ENCODE data around the gene TYMS. TPM values are rescaled to one million over a fixed set of nuclear protein-coding genes. Genes with fewer than 3 reads are reported as not detected.

TYMS gene
- total RNA-seq, 1 experiment from 2014 or later: 202 TPM

GRCh38 chr18:654601-655000 lies 2.9 kb upstream of the TYMS start:
- TF ChIP-seq CTCF (IDR thresholded peaks at IDR 0.05) (no peak), TCF7L2 (IDR thresholded peaks at IDR 0.05; ENCODE audit: low read depth, low read length) (no peak), REST (IDR thresholded peaks at IDR 0.05; ENCODE audit: insufficient read depth in 1 of 2, low read depth in 2 of 2, low read length in 1 of 2) (no peak), POLR2AphosphoS5 (IDR thresholded peaks at IDR 0.05; ENCODE audit: low read depth, low read length) (no peak), SIN3A (IDR thresholded peaks at IDR 0.05; ENCODE audit: borderline replicate concordance, insufficient read depth, low read depth, low read length) (no peak)
- ATAC-seq (no peak), DNase-seq (ENCODE audit: low read depth, low spot score) (no peak)
- Histone ChIP-seq H3K4me3 (ENCODE audit: low read depth in 2 of 2, low read length in 2 of 2) (no peak overlapping the region), H3K36me3 (ENCODE audit: control insufficient read depth, insufficient read depth, low read length) (peaks cover 3% of the 10 kb centered on the region), H3K27ac (ENCODE audit: low read length) (no peak overlapping the region), H3K27me3 (ENCODE audit: control insufficient read depth, insufficient read depth, low read length) (no peaks in the 10 kb centered on the region), H3K4me1 (ENCODE audit: control insufficient read depth, insufficient read depth, low read length) (peaks cover 37% of the 10 kb centered on the region), H3K9me3 (ENCODE audit: control insufficient read depth, insufficient read depth, low read depth, low read length) (no peaks in the 10 kb centered on the region)
- ChIA-PET POLR2A (interaction anchor here (0.6 to 0.7 kb wide), 2 partner anchors 48 to 199 kb away, joined by 3 to 14 read pairs; no protein-coding TSS in a partner anchor), CTCF (no interaction called here)
- in situ Hi-C loops (cut with HindIII; ENCODE audit: low pct_unique_long_range_greater_than_20kb, low sequenced_read_pairs): no loop called here
- intact Hi-C loops (cut with micrococcal nuclease; ENCODE audit: unreplicated experiment): no loop called here
- no TSS peak for BruUV-seq (replicated peaks)

GRCh38 chr18:655445-655844 lies 2.0 kb upstream of the TYMS start:
- no peak for DNase-seq (ENCODE audit: low read depth, low spot score)
- H3K4me1 ChIP-seq (ENCODE audit: control insufficient read depth, insufficient read depth, low read length): peaks cover 28% of the 10 kb centered on the region
- H3K36me3 ChIP-seq (ENCODE audit: control insufficient read depth, insufficient read depth, low read length): peaks cover 3% of the 10 kb centered on the region
- intact Hi-C loops (cut with micrococcal nuclease; ENCODE audit: unreplicated experiment) (no loop called here), in situ Hi-C loops (cut with HindIII; ENCODE audit: low pct_unique_long_range_greater_than_20kb, low sequenced_read_pairs) (no loop called here)
- TF ChIP-seq CTCF (IDR thresholded peaks at IDR 0.05): no peak
- TF ChIP-seq POLR2AphosphoS5 (IDR thresholded peaks at IDR 0.05; ENCODE audit: low read depth, low read length): no peak
- no peak for TF ChIP-seq SIN3A (IDR thresholded peaks at IDR 0.05; ENCODE audit: borderline replicate concordance, insufficient read depth, low read depth, low read length)
- TF ChIP-seq TCF7L2 (IDR thresholded peaks at IDR 0.05; ENCODE audit: low read depth, low read length): no peak
- no peak overlapping the region; the same call in 1 of the 2 replicates for H3K27ac ChIP-seq (ENCODE audit: low read length)
- no peak overlapping the region for H3K4me3 ChIP-seq (ENCODE audit: low read depth in 2 of 2, low read length in 2 of 2)
- no peaks in the 10 kb centered on the region for H3K27me3 ChIP-seq (ENCODE audit: control insufficient read depth, insufficient read depth, low read length)
- TSS peak; percentile 74 for BruUV-seq (replicated peaks)
- ATAC-seq: no peak
- ChIA-PET CTCF (no interaction called here), POLR2A (no interaction called here)
- no peaks in the 10 kb centered on the region for H3K9me3 ChIP-seq (ENCODE audit: control insufficient read depth, insufficient read depth, low read depth, low read length)

Measured in Panc1 (cell line).